Natural killer cell treated with Interleukin-12 subunit alpha and Interleukin-12 subunit beta and Interleukin-15 and Interleukin-18, amount 100 ng/mL, for 72 hours (primary cell): ENCODE results near the gene EPS8L3. TPM values are rescaled to one million over a fixed set of nuclear protein-coding genes. Genes with fewer than 3 reads are reported as not detected.

Experiments used
- total RNA-seq, 2 donors: library from RNA; stranded (reverse); gene quantifications; one replicate each; pipeline ENCODE4 v1.2.3, GENCODE V29; 2022

The EPS8L3 gene
- total RNA-seq, 2 donors from 2014 or later = not detected

Other genes with a start within 250 kb of the EPS8L3 start
- not detected for gene GPR61, start 224.1 kb downstream of the EPS8L3 start, total RNA-seq
- 1 to 10 TPM; 8.9 to 10.0 TPM for gene GNAI3, start 215.3 kb downstream of the EPS8L3 start, total RNA-seq
- under 1 TPM in 1 of 2 donors, not detected in 1; 0.64 TPM for gene GNAT2, start 144.3 kb downstream of the EPS8L3 start, total RNA-seq
- gene AMPD2, start 144.1 kb downstream of the EPS8L3 start, total RNA-seq = 100 to 1,000 TPM in 1 of 2 donors, 10 to 100 TPM in 1; 79.0 to 144 TPM
- 10 to 100 TPM in 1 of 2 donors, 1 to 10 TPM in 1; 8.4 to 25.1 TPM for gene GSTM4, start 107.8 kb downstream of the EPS8L3 start, total RNA-seq
- 10 to 100 TPM in 1 of 2 donors, 1 to 10 TPM in 1; 3.6 to 10.8 TPM for gene GSTM2, start 95.9 kb downstream of the EPS8L3 start, total RNA-seq
- gene GSTM1, start 76.1 kb downstream of the EPS8L3 start, total RNA-seq = 10 to 100 TPM in 1 of 2 donors, not detected in 1; 43.1 TPM
- not detected for gene GSTM5, start 51.7 kb downstream of the EPS8L3 start, total RNA-seq
- 1 to 10 TPM; 2.3 to 4.0 TPM for gene GSTM3, start 22.9 kb downstream of the EPS8L3 start, total RNA-seq
- 10 to 100 TPM in 1 of 2 donors, 1 to 10 TPM in 1; 5.6 to 24.1 TPM for gene CSF1, start 146.9 kb upstream of the EPS8L3 start, total RNA-seq
- 10 to 100 TPM; 44.8 to 47.8 TPM for gene AHCYL1, start 220.8 kb upstream of the EPS8L3 start, total RNA-seq